Activated CD4-positive, alpha-beta T cell treated with anti-CD3 and anti-CD28 coated beads, Interleukin-2, amount 50 U/mL, for 24 hours (primary cell): Measurements from ENCODE around the gene ZNF674.
"Not testable (repeated sequence)": the region's sequence is repeated elsewhere in the genome, so short reads cannot be mapped to it uniquely, and the experiment has no call there.

ENCODE experiments used
- DNase-seq, 2 donors: peaks; one replicate each; pipeline ENCODE4 v3.0.0-alpha.2; 2020; ENCODE audit warnings: low read depth in 1 of 2, low spot score in 1 of 2

ZNF674 gene

GRCh38 chrX:46571423-46572339 lies 26.5 kb upstream of the ZNF674 start:
- DNase-seq, result no peak

- DNase-seq, result no peak
These were observed 24.4 kb upstream of the ZNF674 start for GRCh38 chrX:46569621-46570020.

GRCh38 chrX:46567388-46567787 lies 22.2 kb upstream of the ZNF674 start:
- DNase-seq, result no peak

- DNase-seq, result no peak
These were observed 16.8 kb upstream of the ZNF674 start for GRCh38 chrX:46561824-46562657.

GRCh38 chrX:46559062-46559461 lies 13.8 kb upstream of the ZNF674 start:
- no peak for DNase-seq

- no peak for DNase-seq
These were observed 9.7 kb upstream of the ZNF674 start for GRCh38 chrX:46554942-46555341.

- DNase-seq, result no peak
These were observed 8.7 kb upstream of the ZNF674 start for GRCh38 chrX:46553935-46554334.

GRCh38 chrX:46551494-46552128 lies 6.4 kb upstream of the ZNF674 start:
- no peak for DNase-seq

- DNase-seq, result no peak
These were observed 4.7 kb upstream of the ZNF674 start for GRCh38 chrX:46549914-46550313.

- no peak for DNase-seq
These were observed 2.6 kb upstream of the ZNF674 start for GRCh38 chrX:46547857-46548256.

GRCh38 chrX:46544527-46544926 lies 694 bp downstream of the ZNF674 start:
- not testable (repeated sequence) for DNase-seq

GRCh38 chrX:46543441-46543840 lies 1.8 kb downstream of the ZNF674 start:
- no peak for DNase-seq

- DNase-seq, result no peak
These were observed 13.8 kb downstream of the ZNF674 start for GRCh38 chrX:46531442-46531841.

- not testable (repeated sequence) for DNase-seq
These were observed 14.8 kb downstream of the ZNF674 start for GRCh38 chrX:46530404-46530908.

GRCh38 chrX:46529740-46530403 lies 15.3 kb downstream of the ZNF674 start:
- DNase-seq, result not testable (repeated sequence)

- not testable (repeated sequence) for DNase-seq
These were observed 16.6 kb downstream of the ZNF674 start for GRCh38 chrX:46528640-46529039.

GRCh38 chrX:46506076-46506475 lies 39.1 kb downstream of the ZNF674 start:
- no peak for DNase-seq

GRCh38 chrX:46502848-46503247 lies 42.4 kb downstream of the ZNF674 start:
- no peak for DNase-seq

GRCh38 chrX:46500054-46500453 lies 45.2 kb downstream of the ZNF674 start:
- DNase-seq, result no peak

- no peak for DNase-seq
These were observed 56.5 kb downstream of the ZNF674 start for GRCh38 chrX:46488712-46489111.

GRCh38 chrX:46485897-46486296 lies 59.3 kb downstream of the ZNF674 start:
- no peak for DNase-seq
